Measurements from ENCODE around the gene ADISSP.

The ADISSP gene

DNA sequence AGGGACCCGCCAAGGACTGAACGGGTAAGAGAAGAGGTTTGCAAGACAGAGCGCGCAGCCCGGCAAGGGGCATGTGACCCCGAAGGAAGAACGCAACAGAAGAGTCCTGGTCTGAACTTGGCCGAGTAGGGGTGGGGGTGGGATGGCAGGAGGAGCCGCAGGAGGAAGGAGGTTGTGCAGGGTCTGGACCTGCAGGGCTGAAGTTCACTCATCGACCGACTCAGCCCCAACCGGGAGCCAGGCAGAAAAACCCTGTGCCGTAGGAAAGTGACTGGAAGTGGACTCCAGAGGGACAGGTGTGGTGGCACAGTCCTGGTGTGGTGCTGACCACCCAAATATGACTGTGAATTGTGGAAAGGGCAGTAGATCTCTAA is 15.2 kb downstream of the ADISSP start:
- TF ChIP-seq, protein P1, sequence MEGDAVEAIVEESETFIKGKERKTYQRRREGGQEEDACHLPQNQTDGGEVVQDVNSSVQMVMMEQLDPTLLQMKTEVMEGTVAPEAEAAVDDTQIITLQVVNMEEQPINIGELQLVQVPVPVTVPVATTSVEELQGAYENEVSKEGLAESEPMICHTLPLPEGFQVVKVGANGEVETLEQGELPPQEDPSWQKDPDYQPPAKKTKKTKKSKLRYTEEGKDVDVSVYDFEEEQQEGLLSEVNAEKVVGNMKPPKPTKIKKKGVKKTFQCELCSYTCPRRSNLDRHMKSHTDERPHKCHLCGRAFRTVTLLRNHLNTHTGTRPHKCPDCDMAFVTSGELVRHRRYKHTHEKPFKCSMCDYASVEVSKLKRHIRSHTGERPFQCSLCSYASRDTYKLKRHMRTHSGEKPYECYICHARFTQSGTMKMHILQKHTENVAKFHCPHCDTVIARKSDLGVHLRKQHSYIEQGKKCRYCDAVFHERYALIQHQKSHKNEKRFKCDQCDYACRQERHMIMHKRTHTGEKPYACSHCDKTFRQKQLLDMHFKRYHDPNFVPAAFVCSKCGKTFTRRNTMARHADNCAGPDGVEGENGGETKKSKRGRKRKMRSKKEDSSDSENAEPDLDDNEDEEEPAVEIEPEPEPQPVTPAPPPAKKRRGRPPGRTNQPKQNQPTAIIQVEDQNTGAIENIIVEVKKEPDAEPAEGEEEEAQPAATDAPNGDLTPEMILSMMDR (IDR thresholded peaks at IDR 0.05; ENCODE audit: extremely low read depth, missing control alignments), result no peak
- no peak for DNase-seq (ENCODE audit: low spot score)

DNA sequence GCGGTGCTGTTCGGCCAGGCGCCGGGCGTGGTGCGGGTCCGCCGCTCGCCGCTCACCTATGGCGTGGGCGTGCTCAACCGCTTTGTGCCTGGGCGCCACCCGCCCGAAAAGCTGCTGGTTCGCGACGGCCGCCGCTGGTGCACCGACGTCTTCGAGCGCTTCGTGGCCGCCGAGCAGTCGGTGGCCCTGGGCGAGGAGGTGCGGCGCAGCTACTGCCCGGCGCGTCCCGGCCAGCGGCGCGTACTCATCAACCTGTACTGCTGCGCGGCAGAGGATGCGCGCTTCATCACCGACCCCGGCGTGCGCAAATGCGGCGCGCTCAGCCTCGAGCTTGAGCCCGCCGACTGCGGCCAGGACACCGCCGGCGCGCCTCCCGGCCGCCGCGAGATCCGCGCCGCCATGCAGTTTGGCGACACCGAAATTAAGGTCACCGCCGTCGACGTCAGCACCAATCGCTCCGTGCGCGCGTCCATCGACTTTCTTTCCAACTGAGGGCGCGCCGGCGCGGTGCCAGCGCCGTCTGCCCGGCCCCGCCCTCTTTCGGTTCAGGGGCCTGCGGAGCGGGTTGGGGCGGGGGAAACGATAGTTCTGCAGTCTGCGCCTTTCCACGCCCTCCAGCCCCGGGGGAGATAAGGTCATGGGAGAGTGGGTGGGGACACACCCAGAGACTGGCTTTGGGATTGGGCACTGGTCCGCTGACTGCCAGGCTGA is 15.7 kb downstream of the ADISSP start:
- peak; percentile 82 for DNase-seq (ENCODE audit: low spot score)
- TF ChIP-seq, protein P1 (IDR thresholded peaks at IDR 0.05; ENCODE audit: extremely low read depth, missing control alignments), result no peak

DNA sequence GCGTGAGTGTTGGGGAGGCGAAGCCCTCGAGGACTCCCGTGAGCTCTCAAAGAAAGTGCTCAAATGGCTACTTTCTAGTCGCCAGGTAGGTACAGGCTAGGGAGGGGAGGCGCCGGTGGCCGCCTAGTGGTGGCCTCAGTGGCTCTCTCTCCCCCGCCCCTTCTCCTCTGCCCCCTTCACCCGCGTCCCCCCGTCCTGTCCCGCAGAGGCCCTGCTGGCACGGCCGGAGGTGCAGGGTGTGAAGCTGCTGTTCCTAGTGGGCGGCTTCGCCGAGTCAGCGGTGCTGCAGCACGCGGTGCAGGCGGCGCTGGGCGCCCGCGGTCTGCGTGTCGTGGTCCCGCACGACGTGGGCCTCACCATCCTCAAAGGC is 16.3 kb downstream of the ADISSP start:
- no peak for DNase-seq (ENCODE audit: low spot score)
- TF ChIP-seq, protein P1 (IDR thresholded peaks at IDR 0.05; ENCODE audit: extremely low read depth, missing control alignments), result no peak

DNA sequence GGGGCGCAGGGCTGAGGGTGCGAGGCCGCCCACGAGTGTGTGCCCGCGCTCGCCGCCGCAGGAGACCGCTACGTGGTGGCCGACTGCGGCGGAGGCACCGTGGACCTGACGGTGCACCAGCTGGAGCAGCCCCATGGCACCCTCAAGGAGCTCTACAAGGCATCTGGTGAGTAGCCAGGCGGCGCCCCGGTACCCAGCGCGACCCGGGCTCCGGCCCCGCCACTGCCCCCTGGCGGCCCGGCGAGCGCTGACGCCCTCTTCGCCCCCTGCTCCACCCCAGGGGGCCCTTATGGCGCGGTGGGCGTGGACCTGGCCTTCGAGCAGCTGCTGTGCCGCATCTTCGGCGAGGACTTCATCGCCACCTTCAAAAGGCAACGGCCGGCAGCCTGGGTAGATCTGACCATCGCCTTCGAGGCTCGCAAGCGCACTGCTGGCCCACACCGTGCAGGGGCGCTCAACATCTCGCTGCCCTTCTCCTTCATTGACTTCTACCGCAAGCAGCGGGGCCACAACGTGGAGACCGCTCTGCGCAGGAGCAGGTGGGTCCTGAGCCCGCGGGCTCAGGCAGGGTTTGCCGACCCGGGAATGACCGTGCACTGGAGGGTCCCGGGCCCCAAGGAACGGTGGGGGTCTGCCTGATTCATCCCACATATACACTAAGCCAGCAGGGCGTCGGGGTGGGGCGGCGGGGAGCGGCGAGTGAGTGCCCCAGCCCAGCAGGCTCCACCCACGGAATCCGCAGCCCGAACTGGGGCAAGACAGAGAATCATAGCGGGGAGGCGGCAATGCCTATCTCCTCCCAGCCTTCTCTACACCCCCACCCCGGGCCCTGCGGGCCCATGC is 17.6 kb downstream of the ADISSP start:
- peak; percentile 83 for DNase-seq (ENCODE audit: low spot score)
- TF ChIP-seq, protein P1 (IDR thresholded peaks at IDR 0.05; ENCODE audit: extremely low read depth, missing control alignments), result peak; percentile 20

DNA sequence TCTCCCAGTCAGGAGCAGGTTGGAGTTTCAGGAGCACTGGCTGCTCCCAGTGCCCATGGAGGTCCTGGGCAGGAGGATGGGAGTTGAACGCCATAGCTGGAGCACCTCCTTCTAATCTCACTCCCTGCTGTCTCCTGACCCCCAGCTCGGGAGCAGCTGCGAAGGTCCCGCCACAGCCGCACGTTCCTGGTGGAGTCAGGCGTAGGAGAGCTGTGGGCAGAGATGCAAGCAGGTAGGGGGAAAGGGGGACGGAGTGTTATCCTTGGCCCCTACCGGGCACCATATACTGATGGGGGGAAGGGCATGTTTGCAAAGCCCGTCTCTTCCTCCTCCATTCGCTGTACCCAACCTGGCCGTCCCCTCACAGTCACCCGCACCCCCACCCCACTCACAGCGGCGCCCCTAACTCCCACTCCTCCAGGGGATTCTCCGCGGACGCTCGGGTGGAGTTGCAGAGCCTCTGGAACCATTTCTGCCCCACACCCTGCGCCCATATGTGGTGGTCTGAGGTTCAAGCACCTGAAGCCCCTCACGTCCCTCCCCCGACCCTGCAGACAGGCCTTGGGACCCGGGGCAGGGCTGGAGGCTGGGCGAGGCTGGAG is 18.4 kb downstream of the ADISSP start:
- DNase-seq (ENCODE audit: low spot score), result no peak
- TF ChIP-seq, protein P1 (IDR thresholded peaks at IDR 0.05; ENCODE audit: extremely low read depth, missing control alignments), result no peak

DNA sequence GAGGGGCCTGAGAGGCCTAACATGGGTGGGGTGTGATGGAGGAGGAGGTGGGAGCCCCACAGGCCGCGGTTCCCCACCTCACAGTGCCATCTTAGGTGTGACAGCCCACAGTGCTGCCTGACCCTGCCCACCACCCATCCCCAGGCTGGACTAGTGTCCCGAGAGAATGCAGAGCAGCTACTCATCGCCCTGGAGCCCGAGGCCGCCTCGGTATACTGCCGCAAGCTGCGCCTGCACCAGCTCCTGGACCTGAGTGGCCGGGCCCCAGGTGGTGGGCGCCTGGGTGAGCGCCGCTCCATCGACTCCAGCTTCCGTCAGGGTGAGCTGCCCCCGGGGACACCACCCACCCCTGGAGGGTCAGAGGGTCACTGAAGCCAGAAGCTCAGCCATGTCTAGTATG is 19.5 kb downstream of the ADISSP start:
- TF ChIP-seq, protein P1 (IDR thresholded peaks at IDR 0.05; ENCODE audit: extremely low read depth, missing control alignments), result no peak
- no peak for DNase-seq (ENCODE audit: low spot score)

DNA sequence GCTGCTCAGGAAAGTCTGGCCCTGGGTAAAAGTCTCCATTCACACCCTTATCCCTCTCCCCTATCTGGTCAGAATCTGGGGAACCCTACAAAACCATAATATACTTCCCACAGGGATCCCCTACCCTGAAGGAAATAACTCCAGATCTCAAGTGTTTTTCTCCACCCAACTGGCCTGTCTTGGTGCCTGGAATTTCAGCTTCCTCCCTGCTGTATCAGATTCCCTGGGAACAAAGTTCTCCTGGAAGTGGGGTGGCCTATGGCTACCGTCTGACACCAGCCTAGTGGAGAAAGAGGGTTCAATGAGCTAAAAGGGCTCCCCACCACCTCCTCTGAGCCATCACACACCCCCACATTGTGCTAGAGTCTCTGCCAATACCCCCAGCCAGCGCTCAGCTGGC is 20.1 kb downstream of the ADISSP start:
- DNase-seq (ENCODE audit: low spot score), result no peak
- TF ChIP-seq, protein P1 (IDR thresholded peaks at IDR 0.05; ENCODE audit: extremely low read depth, missing control alignments), result no peak

Data from GM20000 (cell line).